SK-N-SH (cell line): Measurements from ENCODE around the gene FRS3. TPM values are rescaled to one million over a fixed set of nuclear protein-coding genes. Genes with fewer than 3 reads are reported as not detected.

Source experiments
- CTCF ChIA-PET: fragments of 300-600, 350-600 bp; formaldehyde crosslinking; extraction: SDS; loops from one replicate; lab custom pipeline; 2021; lab: Yijun Ruan, JAX
- POLR2A ChIA-PET: fragments of 350-600 bp; sonication (Branson Sonifier 250); formaldehyde crosslinking; extraction: SDS; loops from one replicate; lab custom pipeline; 2020; ENCODE audit warnings: antibody characterized with exemption, inconsistent platforms; lab: Yijun Ruan, JAX
- DNase-seq: peaks from one replicate; pipeline ENCODE4 v3.0.0; 2012
- H2AFZ ChIP-seq: fragments of 200-600 bp; sonication (generic); 2 replicates; pipeline ENCODE4 v1.8.1; 2016; ENCODE audit warnings: antibody characterized with exemption, mild to moderate bottlenecking, low read depth
- H3F3A ChIP-seq: fragments of 200-600 bp; sonication (generic); replicated peaks from 2 replicates; pipeline ENCODE3; 2016; ENCODE audit warnings: antibody characterized with exemption, mild to moderate bottlenecking; ENCODE audit not compliant: insufficient read depth
- H3K27ac ChIP-seq, 2 experiments: fragments of 200-500 bp in 1 of 2; fragments of 200-600 bp in 1 of 2; sonication (Bioruptor generic) in 1 of 2; sonication (generic), shearing (Covaris generic) in 1 of 2; 2 replicates each; pipeline versions ENCODE4 v1.5.1 to v1.6.1; 2014 to 2016; ENCODE audit warnings: low read depth in 2 of 2, inconsistent platforms in 1 of 2, low read length in 1 of 2, mild to moderate bottlenecking in 1 of 2, mixed read lengths in 1 of 2
- H3K27me3 ChIP-seq: fragments of 200-600 bp; sonication (generic), shearing (Covaris generic); 2 replicates; pipeline ENCODE4 v1.6.1; 2016; ENCODE audit warnings: mixed run types; ENCODE audit not compliant: insufficient read depth
- H3K36me3 ChIP-seq, 2 experiments: fragments of 200-500 bp in 1 of 2; fragments of 200-600 bp in 1 of 2; sonication (Bioruptor generic) in 1 of 2; sonication (generic) in 1 of 2; replicated peaks in 1 of 2; 2 replicates each; pipeline versions ENCODE3 to v1.5.1; 2014 to 2016; ENCODE audit warnings: low read length in 1 of 2, mild to moderate bottlenecking in 1 of 2; ENCODE audit not compliant: insufficient read depth in 2 of 2, control insufficient read depth in 1 of 2
- H3K4me1 ChIP-seq, 2 experiments: fragments of 200-500 bp in 1 of 2; fragments of 200-600 bp in 1 of 2; sonication (Bioruptor generic) in 1 of 2; sonication (generic), shearing (Covaris generic) in 1 of 2; 2 replicates each; pipeline versions ENCODE4 v1.5.1 to v1.6.1; 2014 to 2016; ENCODE audit warnings: low read depth in 1 of 2, low read length in 1 of 2, mixed run types in 1 of 2; ENCODE audit not compliant: insufficient read depth in 2 of 2, control insufficient read depth in 1 of 2
- H3K4me2 ChIP-seq: fragments of 200-600 bp; sonication (generic), shearing (Covaris generic); 2 replicates; pipeline ENCODE4 v1.6.1; 2017; ENCODE audit warnings: mixed run types
- H3K4me3 ChIP-seq, 2 experiments: fragments of 200-500 bp in 1 of 2; fragments of 200-600 bp in 1 of 2; sonication (Bioruptor generic) in 1 of 2; sonication (generic), shearing (Covaris generic) in 1 of 2; 2 replicates each; pipeline versions ENCODE4 v1.5.1 to v1.8.1; 2014 to 2016; ENCODE audit warnings: low read depth in 2 of 2, inconsistent platforms in 1 of 2, low read length in 1 of 2, mild to moderate bottlenecking in 1 of 2, mixed read lengths in 1 of 2, moderate library complexity in 1 of 2
- H3K79me2 ChIP-seq: fragments of 200-600 bp; sonication (generic); 2 replicates; pipeline ENCODE4 v1.8.1; 2017; ENCODE audit warnings: mild to moderate bottlenecking; ENCODE audit not compliant: insufficient read depth
- H3K9ac ChIP-seq: fragments of 200-600 bp; sonication (generic); 2 replicates; pipeline ENCODE4 v1.6.1; 2017; ENCODE audit warnings: mixed run types
- H3K9me2 ChIP-seq: fragments of 200-600 bp; sonication (generic); 2 replicates; pipeline ENCODE4 v1.6.1; 2017; ENCODE audit warnings: mixed run types
- H3K9me3 ChIP-seq: fragments of 200-600 bp; sonication (generic); 2 replicates; pipeline ENCODE4 v1.6.1; 2017; ENCODE audit warnings: mixed run types, mild to moderate bottlenecking, moderate library complexity
- H4K20me1 ChIP-seq: fragments of 200-600 bp; sonication (generic); 2 replicates; pipeline ENCODE4 v1.6.1; 2017; ENCODE audit warnings: mild to moderate bottlenecking, mixed run types; ENCODE audit not compliant: insufficient read depth
- CHD2 ChIP-seq: fragments of 150-350 bp; IDR thresholded peaks from 2 replicates; pipeline ENCODE4 v1.6.1; 2018; ENCODE audit warnings: low read length; ENCODE audit not compliant: partially characterized antibody
- CTCF ChIP-seq: fragments of 200-600 bp; sonication (generic); IDR thresholded peaks from 2 replicates; pipeline ENCODE4 v1.6.1; 2017; ENCODE audit warnings: antibody characterized with exemption, mild to moderate bottlenecking, moderate library complexity
- ELF1 ChIP-seq: IDR thresholded peaks from 2 replicates; pipeline ENCODE4 v1.4.0; 2012
- EP300 ChIP-seq, 2 experiments: IDR thresholded peaks; 2 replicates each; pipeline versions ENCODE4 v1.4.0 to v1.6.1; 2012; ENCODE audit warnings: borderline replicate concordance in 1 of 2, low read depth in 1 of 2, low read length in 1 of 2
- EZH2phosphoT487 ChIP-seq: fragments of 200-600 bp; sonication (generic); IDR thresholded peaks from 2 replicates; pipeline ENCODE4 v1.6.1; 2017; ENCODE audit warnings: low read depth, mixed run types, mild to moderate bottlenecking, antibody characterized with exemption, moderate library complexity, borderline replicate concordance
- FOXM1 ChIP-seq: IDR thresholded peaks from 2 replicates; pipeline ENCODE4 v1.4.0; 2012; ENCODE audit warnings: low read depth, mild to moderate bottlenecking
- GATA2 ChIP-seq: sonication (generic); formaldehyde crosslinking; IDR thresholded peaks from 2 replicates; pipeline ENCODE4 v1.5.0; 2020; ENCODE audit warnings: mild to moderate bottlenecking, missing genetic modification reagents
- NRF1 ChIP-seq: IDR thresholded peaks from 2 replicates; pipeline ENCODE4 v1.6.1; 2012; ENCODE audit warnings: low read depth, mild to moderate bottlenecking, low read length
- PBX3 ChIP-seq: IDR thresholded peaks from 2 replicates; pipeline ENCODE4; 2012
- POLR2AphosphoS5 ChIP-seq: IDR thresholded peaks from 2 replicates; pipeline ENCODE4 v1.6.1; 2012; ENCODE audit warnings: low read depth, low read length
- TAF1 ChIP-seq: IDR thresholded peaks from 2 replicates; pipeline ENCODE4 v1.6.1; 2012; ENCODE audit warnings: low read depth, mild to moderate bottlenecking, low read length, moderate library complexity, borderline replicate concordance
- TCF12 ChIP-seq: IDR thresholded peaks from 2 replicates; pipeline ENCODE4 v1.4.0; 2012
- USF1 ChIP-seq: IDR thresholded peaks from 2 replicates; pipeline ENCODE4 v1.4.0; 2012; ENCODE audit warnings: low read depth, borderline replicate concordance
- USF2 ChIP-seq: fragments of 150-350 bp; IDR thresholded peaks from 2 replicates; pipeline ENCODE4 v1.6.1; 2017; ENCODE audit warnings: antibody characterized with exemption, low read length, low read depth, borderline replicate concordance
- YY1 ChIP-seq: IDR thresholded peaks from 2 replicates; pipeline ENCODE4 v1.4.0; 2012; ENCODE audit warnings: low read depth, mild to moderate bottlenecking
- WGBS: methylation state at CpG from one replicate; pipeline ENCODE4 v1.1.6; 2017; ENCODE audit warnings: low lambda C conversion rate; 5-methylcytosine and 5-hydroxymethylcytosine counted together
- polyA plus RNA-seq, 3 experiments: library from polyadenylated mRNA; depleted of rRNA; stranded (reverse); fragments of >200 nt; gene quantifications; 2 replicates each; pipeline ENCODE4 v1.2.3, GENCODE V29; 2012
- TF ChIP-seq, protein P1 (sequence below): IDR thresholded peaks from 2 replicates; pipeline ENCODE4 v1.4.0; 2012; ENCODE audit warnings: low read depth, borderline replicate concordance

Gene FRS3
- polyA plus RNA-seq, 1 of the 3 experiments (the other 2 are of a cell fraction) = 8.6 TPM

- POLR2A ChIA-PET = no interaction called here
- Histone ChIP-seq H3K9ac (no peak overlapping the region), H3K9me2 (no peaks in the 10 kb centered on the region), H2AFZ (peak overlapping the region; percentile 58; the same call in 1 of the 2 replicates), H3K36me3 (no peaks in the 10 kb centered on the region), H3K4me1 (peaks cover 18 to 25% of the 10 kb centered on the region in 2 experiments), H3K27me3 (no peaks in the 10 kb centered on the region), H3K4me3 (peak overlapping the region in 1 of 2 experiments; percentile 71; a peak in 1 of 4 replicates), H3F3A (peaks cover 10% of the 10 kb centered on the region), H4K20me1 (no peaks in the 10 kb centered on the region), H3K9me3 (no peaks in the 10 kb centered on the region), H3K4me2 (peak overlapping the region; percentile 64; the same call in 1 of the 2 replicates), H3K27ac (no peak overlapping the region), H3K79me2 (peaks cover 22% of the 10 kb centered on the region)
- DNase-seq = no peak
- WGBS = 91% methylated on average over 6 of the region's 6 CpGs
- TF ChIP-seq TCF12 (no peak), USF2 (no peak), USF1 (no peak), YY1 (no peak), POLR2AphosphoS5 (no peak), CHD2 (no peak), GATA2 (CRISPR knock-in tag) (no peak), NRF1 (no peak), EZH2phosphoT487 (no peak), EP300 (IDR thresholded peaks at IDR 0.05; ENCODE audit: borderline replicate concordance in 1 of 2, low read depth in 1 of 2, low read length in 1 of 2) (no peak), FOXM1 (no peak), TAF1 (no peak), CTCF (no peak), ELF1 (no peak), PBX3 (no peak)
- TF ChIP-seq, protein P1, sequence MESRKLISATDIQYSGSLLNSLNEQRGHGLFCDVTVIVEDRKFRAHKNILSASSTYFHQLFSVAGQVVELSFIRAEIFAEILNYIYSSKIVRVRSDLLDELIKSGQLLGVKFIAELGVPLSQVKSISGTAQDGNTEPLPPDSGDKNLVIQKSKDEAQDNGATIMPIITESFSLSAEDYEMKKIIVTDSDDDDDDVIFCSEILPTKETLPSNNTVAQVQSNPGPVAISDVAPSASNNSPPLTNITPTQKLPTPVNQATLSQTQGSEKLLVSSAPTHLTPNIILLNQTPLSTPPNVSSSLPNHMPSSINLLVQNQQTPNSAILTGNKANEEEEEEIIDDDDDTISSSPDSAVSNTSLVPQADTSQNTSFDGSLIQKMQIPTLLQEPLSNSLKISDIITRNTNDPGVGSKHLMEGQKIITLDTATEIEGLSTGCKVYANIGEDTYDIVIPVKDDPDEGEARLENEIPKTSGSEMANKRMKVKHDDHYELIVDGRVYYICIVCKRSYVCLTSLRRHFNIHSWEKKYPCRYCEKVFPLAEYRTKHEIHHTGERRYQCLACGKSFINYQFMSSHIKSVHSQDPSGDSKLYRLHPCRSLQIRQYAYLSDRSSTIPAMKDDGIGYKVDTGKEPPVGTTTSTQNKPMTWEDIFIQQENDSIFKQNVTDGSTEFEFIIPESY = no peak
- CTCF ChIA-PET = interaction anchor here (0.6 to 6.4 kb wide), 16 partner anchors 13 to 301 kb away, joined by 3 to 53 read pairs (median 4); partner anchors contain the start of gene TOMM6
These were observed 43.4 kb downstream of the FRS3 start for GRCh38 chr6:41736186-41736733.
